ENCODE data around the gene HDGFL2.

Gene HDGFL2

DNA sequence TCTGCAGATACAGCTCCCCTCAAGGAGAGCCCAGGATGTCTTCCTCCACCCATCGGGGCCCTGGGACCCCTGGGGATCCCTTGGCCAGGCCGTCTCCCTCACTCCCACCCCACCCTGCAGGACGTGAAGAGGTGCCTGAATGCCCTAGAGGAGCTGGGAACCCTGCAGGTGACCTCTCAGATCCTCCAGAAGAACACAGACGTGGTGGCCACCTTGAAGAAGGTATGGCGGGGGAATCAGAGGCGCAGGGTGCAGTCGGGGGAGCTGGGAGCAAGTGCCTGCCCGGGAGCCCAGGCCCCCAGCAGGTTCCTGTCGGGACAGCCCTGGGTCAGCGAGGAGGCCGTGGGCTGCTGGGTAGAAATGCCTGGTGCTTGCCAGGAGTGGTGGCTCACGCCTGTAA, 26.6 kb downstream of the HDGFL2 start:
- TF ChIP-seq, protein P1, sequence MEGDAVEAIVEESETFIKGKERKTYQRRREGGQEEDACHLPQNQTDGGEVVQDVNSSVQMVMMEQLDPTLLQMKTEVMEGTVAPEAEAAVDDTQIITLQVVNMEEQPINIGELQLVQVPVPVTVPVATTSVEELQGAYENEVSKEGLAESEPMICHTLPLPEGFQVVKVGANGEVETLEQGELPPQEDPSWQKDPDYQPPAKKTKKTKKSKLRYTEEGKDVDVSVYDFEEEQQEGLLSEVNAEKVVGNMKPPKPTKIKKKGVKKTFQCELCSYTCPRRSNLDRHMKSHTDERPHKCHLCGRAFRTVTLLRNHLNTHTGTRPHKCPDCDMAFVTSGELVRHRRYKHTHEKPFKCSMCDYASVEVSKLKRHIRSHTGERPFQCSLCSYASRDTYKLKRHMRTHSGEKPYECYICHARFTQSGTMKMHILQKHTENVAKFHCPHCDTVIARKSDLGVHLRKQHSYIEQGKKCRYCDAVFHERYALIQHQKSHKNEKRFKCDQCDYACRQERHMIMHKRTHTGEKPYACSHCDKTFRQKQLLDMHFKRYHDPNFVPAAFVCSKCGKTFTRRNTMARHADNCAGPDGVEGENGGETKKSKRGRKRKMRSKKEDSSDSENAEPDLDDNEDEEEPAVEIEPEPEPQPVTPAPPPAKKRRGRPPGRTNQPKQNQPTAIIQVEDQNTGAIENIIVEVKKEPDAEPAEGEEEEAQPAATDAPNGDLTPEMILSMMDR (IDR thresholded peaks at IDR 0.05; ENCODE audit: low read depth, low read length) = no peak

DNA sequence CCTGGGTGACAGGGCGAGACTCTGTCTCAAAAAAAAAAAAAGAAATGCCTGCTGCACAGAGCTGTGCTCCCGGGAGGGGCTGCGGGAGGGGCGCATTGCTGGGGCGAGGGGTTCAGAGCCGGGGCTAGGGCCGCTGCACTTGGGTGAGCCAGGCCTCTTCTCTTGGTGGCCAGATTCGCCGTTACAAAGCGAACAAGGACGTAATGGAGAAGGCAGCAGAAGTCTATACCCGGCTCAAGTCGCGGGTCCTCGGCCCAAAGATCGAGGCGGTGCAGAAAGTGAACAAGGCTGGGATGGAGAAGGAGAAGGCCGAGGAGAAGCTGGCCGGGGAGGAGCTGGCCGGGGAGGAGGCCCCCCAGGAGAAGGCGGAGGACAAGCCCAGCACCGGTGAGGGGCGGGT, 27.2 kb downstream of the HDGFL2 start:
- no peak for DNase-seq (ENCODE audit: low read depth in 2 of 2)
- H3K4me3 ChIP-seq (replicated peaks in 1 of 2; ENCODE audit: low read depth in 2 of 2, low read length in 2 of 2) = no peak overlapping the region
- TF ChIP-seq, protein P1 (IDR thresholded peaks at IDR 0.05; ENCODE audit: low read depth, low read length) = no peak

More for the DNA sequence above, 26.6 kb downstream of the HDGFL2 start:
- H3K4me3 ChIP-seq (replicated peaks in 1 of 2; ENCODE audit: low read depth in 2 of 2, low read length in 2 of 2) = no peak overlapping the region
- DNase-seq (ENCODE audit: low read depth in 2 of 2) = no peak

DNA sequence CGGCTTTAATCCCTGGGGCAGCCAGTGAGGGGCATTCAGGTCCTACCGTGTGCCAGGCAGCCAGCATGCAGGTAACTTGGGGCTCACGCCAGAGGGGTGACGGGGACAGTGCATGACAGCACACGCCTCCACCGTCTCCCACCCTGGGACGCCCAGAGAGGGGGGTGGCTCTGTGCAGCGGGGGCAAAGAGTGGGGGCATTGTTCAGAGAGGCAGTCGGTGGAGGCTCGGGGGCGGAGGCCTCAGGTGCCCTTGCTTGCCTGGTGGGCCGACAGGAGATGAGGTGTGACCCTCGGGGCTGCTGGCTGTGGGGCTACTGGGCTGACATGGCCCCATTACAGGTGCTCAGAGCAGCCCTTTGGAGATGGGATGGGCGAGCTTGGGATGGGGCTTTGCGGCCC, 27.8 kb downstream of the HDGFL2 start:
- TF ChIP-seq, protein P1 (IDR thresholded peaks at IDR 0.05; ENCODE audit: low read depth, low read length) = no peak
- no peak overlapping the region for H3K4me3 ChIP-seq (replicated peaks in 1 of 2; ENCODE audit: low read depth in 2 of 2, low read length in 2 of 2)
- no peak for DNase-seq (ENCODE audit: low read depth in 2 of 2)

DNA sequence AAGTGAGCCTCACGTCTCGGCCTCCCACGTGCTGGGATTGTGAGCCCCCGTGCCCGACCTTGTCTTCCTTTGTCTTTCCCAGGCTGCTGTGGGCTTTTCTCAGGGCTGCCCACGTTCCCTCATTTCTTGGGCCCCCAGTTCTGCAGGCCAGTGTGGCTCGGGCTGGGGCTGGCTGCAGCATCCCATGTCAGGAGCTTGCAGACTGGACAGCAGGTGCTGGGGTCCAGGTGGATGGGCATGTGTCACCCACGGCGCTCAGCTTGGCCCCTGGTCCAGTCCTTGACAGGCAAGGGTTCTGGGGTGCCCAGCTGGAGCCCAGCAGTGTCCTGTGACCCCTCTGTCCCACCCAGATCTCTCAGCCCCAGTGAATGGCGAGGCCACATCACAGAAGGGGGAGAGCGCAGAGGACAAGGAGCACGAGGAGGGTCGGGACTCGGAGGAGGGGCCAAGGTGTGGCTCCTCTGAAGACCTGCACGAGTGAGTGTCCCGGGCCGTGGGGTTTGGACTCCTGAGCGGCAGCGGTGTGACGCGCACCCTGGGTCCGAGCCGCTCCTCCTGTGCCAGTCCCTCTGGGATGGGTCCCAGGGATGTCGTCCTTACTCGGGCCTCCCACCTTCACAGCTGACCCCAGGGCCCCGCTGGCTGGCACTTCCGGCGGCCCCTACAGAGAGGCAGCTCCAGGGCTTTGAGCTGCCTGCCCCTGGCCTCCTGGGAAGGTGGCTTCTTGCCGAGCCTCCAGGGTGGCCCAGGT, 28.9 kb downstream of the HDGFL2 start:
- DNase-seq (ENCODE audit: low read depth in 2 of 2) = no peak
- TF ChIP-seq, protein P1 (IDR thresholded peaks at IDR 0.05; ENCODE audit: low read depth, low read length) = no peak

DNA sequence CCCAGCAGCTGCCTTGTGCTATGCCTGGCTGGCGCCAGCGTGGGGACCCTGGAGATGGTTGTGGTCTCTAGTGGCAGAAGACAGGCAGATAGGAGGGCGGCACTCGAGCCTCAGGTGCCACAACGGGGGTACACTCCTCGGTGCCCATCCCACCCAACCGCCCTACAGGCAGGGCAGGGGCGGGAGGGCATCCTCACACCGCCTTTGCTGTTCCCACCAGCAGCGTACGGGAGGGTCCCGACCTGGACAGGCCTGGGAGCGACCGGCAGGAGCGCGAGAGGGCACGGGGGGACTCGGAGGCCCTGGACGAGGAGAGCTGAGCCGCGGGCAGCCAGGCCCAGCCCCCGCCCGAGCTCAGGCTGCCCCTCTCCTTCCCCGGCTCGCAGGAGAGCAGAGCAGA, 29.6 kb downstream of the HDGFL2 start:
- TF ChIP-seq, protein P1 (IDR thresholded peaks at IDR 0.05; ENCODE audit: low read depth, low read length) = no peak
- H3K4me3 ChIP-seq (replicated peaks in 1 of 2; ENCODE audit: low read depth in 2 of 2, low read length in 2 of 2) = no peak overlapping the region
- no peak for DNase-seq (ENCODE audit: low read depth in 2 of 2)

More for the DNA sequence above, 28.9 kb downstream of the HDGFL2 start:
- no peak overlapping the region for H3K4me3 ChIP-seq (replicated peaks in 1 of 2; ENCODE audit: low read depth in 2 of 2, low read length in 2 of 2)

DNA sequence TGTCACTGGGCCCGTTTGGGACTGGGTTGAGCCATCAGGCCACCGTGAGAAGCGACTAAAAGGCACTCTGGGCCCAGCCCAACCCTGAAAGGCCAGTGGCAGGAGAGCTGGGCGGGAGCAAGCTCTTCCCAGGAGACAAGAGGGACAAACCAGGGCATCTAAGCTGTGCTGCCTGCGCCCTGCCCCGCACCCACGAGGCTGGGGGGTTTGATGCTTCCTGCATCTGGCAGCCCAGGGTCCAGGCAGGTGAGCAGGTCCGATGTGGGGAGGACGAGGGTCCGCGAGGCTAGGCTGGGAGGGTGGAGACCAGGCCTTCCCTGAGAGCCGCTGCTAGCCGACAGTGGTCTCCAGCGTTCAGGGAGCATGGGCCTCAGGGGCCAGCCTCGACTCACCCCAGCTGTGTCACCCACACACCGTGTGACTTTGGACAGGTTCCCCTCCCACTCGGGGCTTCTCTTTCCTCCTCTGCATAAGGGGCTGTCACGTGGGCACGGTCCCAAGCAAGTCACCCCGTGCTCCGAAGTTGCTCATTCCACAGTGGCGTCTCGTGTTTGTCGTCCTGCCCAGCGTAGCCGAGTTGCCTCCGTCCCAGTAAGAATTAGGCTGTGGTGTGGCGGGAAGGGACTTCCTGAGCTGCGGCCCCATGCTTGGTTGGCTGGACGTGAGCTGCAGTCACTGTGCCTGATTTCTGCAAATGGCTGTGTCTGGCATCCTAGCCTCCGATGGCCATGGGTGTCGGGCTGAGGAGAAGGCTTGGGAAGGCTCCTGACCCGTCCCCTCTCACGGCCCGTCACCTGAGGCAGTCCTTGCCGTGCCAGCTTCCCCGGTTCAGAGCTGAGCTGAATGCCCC, 30.4 kb downstream of the HDGFL2 start:
- no peak for DNase-seq (ENCODE audit: low read depth in 2 of 2)
- TF ChIP-seq, protein P1 (IDR thresholded peaks at IDR 0.05; ENCODE audit: low read depth, low read length) = no peak
- H3K4me3 ChIP-seq (replicated peaks in 1 of 2; ENCODE audit: low read depth in 2 of 2, low read length in 2 of 2) = no peak overlapping the region
